Measurements from ENCODE around the gene HDLBP.

DNA sequence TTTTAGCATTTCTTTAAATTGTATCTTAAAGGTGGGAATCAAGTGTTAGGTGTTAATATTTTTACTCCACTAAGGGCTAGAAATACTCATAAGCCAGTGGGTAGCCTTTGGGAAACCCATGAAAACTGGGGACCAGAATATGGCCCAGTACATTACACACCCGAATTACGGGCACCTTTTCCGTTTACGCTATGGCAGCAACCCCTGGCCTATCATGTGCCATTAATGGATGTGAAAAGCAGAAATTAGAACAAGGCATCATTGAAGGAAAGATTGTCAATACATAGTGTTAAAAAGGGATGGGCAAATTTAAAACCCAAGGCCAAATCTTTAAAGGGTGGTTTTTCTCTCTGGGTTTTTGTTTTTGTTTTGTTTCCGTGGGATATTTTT, 41.4 kb upstream of the HDLBP start:
- no peak for TF ChIP-seq POLR2A (IDR thresholded peaks at IDR 0.05; ENCODE audit: low read depth, low read length)
- TF ChIP-seq, protein P1, sequence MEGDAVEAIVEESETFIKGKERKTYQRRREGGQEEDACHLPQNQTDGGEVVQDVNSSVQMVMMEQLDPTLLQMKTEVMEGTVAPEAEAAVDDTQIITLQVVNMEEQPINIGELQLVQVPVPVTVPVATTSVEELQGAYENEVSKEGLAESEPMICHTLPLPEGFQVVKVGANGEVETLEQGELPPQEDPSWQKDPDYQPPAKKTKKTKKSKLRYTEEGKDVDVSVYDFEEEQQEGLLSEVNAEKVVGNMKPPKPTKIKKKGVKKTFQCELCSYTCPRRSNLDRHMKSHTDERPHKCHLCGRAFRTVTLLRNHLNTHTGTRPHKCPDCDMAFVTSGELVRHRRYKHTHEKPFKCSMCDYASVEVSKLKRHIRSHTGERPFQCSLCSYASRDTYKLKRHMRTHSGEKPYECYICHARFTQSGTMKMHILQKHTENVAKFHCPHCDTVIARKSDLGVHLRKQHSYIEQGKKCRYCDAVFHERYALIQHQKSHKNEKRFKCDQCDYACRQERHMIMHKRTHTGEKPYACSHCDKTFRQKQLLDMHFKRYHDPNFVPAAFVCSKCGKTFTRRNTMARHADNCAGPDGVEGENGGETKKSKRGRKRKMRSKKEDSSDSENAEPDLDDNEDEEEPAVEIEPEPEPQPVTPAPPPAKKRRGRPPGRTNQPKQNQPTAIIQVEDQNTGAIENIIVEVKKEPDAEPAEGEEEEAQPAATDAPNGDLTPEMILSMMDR (conservative IDR thresholded peaks at IDR 0.05; ENCODE audit: low read depth, low read length) = no peak
- TF ChIP-seq RCOR1 (IDR thresholded peaks at IDR 0.05; ENCODE audit: insufficient replicate concordance, low read length) = no peak
- TF ChIP-seq, protein P2, sequence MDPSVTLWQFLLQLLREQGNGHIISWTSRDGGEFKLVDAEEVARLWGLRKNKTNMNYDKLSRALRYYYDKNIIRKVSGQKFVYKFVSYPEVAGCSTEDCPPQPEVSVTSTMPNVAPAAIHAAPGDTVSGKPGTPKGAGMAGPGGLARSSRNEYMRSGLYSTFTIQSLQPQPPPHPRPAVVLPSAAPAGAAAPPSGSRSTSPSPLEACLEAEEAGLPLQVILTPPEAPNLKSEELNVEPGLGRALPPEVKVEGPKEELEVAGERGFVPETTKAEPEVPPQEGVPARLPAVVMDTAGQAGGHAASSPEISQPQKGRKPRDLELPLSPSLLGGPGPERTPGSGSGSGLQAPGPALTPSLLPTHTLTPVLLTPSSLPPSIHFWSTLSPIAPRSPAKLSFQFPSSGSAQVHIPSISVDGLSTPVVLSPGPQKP (IDR thresholded peaks at IDR 0.05; ENCODE audit: borderline replicate concordance, low read depth, low read length) = no peak
- no peak for TF ChIP-seq CEBPB (IDR thresholded peaks at IDR 0.05; ENCODE audit: low read depth, low read length)
- no peak for TF ChIP-seq MXI1 (IDR thresholded peaks at IDR 0.05; ENCODE audit: borderline replicate concordance, low read depth, low read length)
